SH-SY5Y (cell line): ENCODE data around the gene ZSCAN22.

ENCODE experiments used
- GATA2 ChIP-seq: IDR thresholded peaks from 2 replicates; pipeline ENCODE4 v1.6.1; 2011; ENCODE audit warnings: mild to moderate bottlenecking, low read depth, low read length
- GATA3 ChIP-seq: IDR thresholded peaks from 2 replicates; pipeline ENCODE4 v1.6.1; 2011; ENCODE audit warnings: low read depth, mild to moderate bottlenecking, low read length, moderate library complexity

- no peak for TF ChIP-seq GATA3
- TF ChIP-seq GATA2, result no peak
Measured at GRCh38 chr19:58328999-58329398, 2.2 kb downstream of the ZSCAN22 start.
